MV-4-11 (cell line): ENCODE results near the gene ATP11A.
A peak's percentile ranks its signal among the peaks of the same experiment; 100 is the strongest.
"Not testable (repeated sequence)": the region's sequence is repeated elsewhere in the genome, so short reads cannot be mapped to it uniquely, and the experiment has no call there.

Source experiments
- DNase-seq: peaks from one replicate; lab custom pipeline; 2025; lab: John Stamatoyannopoulos, UW

Gene ATP11A

DNA sequence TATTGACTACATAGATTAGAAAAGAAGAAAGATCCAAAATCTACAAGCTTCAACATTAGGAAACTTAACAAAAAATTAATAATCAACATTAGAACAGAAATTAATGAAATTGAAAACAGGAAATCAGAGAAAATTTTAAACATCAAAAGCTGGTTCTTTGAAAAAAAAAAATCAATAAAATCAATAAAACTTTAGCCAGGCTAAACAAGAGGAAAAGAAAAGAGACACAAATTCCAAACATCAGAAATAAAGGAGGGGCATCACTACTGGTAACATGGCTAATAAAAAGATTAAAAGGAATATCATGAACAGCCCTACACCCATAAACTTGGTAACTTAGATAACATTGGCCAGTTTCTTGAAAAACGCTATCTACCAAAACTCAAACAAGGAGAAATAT, 110.2 kb downstream of the ATP11A start:
- DNase-seq: no peak

DNA sequence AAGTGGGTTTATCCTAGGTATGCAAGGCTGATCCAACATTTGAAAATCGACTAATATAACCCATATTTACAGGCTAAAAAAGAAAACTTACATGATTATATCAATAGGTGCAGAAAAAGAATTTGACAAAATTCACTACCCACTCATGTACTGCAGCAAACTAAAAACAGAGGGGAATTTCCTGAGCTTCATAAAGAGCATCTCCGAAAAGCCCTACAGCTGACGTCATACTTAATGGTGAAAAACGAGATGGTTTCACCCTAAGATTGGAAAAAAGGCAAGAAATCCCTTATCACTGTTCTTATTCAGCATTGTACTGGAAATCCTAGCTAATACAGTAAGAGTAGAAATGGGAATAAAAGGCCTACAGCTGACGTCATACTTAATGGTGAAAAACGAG, 111.0 kb downstream of the ATP11A start:
- not testable (repeated sequence) for DNase-seq

DNA sequence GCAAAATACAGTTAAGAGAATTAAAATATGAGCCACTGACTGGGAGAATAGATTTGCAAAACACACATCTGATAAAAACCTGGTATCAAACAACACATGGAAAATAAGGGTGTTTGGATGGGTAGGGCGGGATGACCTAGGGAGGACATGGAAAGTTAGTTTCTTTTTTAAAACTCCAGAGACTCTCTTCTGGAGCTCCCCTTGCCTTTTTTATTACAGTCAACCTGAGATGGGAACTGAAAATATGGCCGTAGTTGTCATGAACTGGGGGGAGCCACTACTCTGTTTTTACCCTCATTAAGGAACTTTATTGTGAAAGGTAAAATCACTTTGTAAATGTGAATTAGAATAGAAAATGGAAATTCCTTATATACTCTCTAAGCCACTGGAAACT, 113.0 kb downstream of the ATP11A start:
- DNase-seq: no peak

DNA sequence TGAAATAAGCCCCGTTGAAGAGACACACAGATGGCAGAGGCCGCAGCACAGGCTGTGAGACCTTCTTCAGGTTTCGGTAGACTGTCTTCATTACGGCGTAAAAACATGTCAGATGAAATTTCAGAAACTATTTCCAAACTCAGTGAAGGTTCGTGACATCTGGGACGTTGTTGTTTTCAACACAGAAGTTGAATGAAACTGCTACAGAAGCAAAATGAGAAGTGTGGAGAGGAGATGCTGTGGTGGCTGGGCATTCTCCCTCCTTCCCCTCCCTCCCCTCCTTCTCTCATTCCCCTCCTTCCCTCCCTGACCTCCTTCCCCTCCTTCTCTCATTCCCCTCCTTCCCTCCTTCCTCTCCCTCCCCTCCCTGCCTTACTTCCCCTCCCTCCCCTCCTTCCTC, 113.6 kb downstream of the ATP11A start:
- peak; percentile 72 for DNase-seq

DNA sequence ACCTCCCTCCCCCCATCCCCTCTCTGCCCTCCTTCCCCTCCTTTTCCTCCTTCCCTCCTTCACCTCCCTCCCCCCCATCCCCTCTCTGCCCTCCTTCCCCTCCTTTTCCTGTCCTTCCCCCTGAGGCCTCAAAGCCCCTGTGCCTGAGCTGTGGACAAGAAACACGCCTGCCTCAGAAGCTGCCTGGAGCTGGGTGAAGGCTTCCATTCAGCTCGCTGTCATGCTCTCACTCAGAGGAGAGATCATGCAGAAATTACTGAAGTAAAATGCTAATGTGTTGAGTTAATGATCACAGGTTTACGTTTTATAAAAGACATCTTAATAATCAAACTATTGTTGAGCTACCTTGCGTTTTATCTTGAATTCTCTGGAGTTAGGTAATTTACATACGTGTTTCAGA, 114.5 kb downstream of the ATP11A start:
- no peak for DNase-seq

DNA sequence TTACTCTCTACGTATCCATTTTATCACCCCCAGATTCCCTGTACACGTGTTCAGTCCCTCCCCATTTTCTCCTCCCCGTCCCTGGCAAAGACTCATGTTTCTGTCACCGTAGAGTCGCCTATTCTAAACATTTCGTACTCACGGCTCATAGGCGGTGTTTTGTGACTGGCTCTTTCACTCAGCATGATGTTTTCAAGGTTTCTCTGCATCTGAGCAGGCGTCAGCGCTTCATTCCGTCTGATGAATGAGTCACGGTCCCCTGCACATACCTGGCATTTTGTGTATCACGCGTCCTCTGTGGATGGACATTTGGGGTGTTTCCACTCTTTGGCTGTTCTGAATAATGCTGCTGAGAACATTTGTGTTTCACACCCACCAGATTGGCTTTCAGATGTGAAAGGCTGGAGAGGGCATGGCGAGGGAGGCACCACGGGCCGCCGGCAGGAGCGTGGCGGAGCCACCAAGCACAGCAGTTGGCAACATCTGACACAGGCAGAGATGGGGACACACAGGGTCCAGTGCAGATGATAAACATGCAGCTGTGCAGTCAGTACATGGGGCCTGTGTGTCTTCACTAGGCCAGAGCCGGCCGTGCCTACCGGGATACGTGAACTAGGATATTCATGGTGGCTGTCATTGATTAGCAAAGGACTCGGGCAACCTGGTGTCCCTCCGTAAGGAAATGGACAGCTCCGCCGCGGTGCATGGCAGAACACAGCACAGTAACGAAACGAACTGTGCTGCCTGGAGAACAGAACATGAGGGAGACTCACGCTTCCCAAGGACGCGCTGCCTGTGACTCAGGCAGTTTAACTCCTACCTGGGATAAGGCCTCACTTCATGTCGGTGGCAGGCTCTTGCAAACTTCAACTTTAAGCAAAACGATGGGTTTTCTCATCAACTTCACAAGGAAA, 117.2 kb downstream of the ATP11A start:
- DNase-seq: no peak

DNA sequence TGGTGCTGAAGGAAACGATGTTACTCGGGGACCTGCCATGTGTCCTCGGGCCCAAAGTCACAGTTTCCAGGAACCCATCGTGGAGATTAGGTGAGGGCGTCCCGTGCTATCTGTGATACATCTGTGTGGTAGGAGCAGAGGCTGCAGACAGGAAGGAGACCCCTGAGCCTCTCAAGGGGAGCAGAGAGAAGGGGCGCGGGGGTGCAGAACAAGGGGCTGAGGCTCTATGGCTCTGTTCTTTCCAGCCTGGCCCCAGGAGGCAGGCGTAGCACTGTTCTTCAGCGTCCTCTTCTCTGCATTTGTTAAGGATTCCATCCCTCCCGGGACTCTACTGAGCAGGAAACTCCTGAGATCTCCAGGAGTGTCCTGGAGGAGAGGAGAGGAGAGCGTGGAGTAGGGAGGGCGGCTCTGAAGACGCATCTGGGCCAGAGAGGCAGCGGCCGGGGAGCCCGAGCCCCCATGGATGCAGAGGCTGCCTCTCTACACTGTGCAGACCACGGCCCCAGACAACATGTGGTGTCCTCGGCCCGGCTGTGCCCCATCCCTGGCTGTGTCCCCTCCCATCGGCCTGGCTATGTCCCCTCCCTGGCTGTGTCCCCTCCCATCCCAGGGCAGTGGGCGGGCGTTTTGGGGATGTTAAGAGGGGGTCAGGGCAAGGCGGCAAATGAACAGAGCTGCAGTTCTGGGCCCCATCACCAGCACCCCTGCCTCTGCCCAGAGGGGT, 118.0 kb downstream of the ATP11A start:
- no peak for DNase-seq

DNA sequence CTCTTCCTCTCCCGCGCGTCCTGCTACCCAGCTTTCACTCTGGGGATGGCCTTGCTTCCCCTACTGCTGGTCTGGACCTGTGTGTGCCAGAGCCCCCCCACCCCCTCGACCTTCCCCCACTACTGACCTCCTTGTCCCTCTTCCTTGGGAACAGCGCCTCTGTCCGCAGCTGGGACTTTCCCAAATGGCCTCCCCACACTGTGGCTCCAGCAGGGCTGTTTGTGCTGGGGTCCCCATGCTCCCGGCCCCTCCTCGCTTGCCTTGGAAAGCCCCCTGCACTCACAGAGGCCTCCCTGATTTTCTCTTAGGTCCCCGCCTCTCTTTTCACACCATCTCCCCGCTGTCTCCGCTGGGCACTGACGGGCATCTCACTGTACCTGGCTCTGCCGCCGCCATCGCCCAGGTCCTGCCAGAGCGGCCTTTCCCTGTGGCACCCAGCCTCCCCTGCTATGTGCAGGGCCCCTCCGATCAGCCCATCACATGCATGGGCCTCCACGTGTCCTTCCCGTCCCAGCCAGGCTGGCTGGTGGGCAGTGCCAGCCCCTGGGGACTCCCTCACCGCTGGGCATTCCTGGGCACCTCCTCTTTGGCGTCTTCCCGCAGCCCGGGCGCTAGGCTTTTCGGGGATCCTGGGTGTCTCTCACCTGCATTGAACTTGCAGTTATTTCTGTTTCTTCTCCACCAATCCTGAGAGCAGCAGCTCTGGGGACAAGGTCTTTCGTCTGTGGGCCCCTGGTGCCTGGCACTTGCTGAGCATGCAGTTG, 118.7 kb downstream of the ATP11A start:
- DNase-seq: no peak

DNA sequence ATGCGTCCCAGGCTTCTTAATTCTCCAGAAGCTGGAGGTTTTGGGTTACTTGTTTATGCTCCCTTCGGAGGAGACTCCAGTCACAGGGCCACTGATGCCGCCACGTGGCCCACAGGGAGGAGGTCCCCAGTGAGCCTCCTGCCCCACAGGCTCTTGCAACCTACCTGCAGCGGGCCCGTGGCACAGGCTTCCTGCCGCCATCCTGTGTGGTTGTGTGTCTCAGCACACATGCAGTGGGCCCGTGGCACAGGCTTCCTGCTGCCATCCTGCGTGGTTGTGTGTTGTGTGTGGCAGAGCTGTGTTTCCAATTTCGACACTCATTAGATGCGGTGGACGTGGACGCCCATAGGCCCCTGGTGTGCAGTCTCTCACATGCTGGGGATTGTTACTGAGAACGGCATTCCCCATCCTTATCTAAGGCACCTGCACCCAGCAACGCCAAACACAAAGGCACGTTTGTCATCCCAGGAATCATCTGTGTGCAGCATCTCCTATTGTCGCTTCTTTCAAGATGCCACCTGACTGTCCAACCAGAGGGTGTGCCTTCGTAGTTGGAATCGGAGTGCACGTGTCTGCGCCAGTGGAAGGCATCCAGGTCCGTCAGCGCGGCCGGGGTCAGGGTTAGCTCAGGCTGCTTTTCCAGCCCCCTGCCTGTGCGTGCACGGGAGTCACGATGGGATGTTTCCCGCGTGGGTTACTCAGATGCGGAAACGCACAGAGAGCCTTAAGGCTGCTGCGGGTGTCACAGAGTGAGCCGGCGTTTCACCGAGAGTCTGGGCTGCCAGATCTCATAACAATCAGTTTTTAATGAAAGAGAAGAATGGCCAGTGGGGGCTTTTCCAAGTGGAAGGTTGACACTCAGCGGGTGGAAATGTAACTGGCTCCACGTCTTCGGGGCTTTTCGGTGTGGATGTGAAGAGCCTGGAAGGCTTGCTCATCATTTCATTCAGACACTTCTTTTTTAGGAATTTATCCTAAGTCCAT, 119.8 kb downstream of the ATP11A start:
- DNase-seq: no peak

DNA sequence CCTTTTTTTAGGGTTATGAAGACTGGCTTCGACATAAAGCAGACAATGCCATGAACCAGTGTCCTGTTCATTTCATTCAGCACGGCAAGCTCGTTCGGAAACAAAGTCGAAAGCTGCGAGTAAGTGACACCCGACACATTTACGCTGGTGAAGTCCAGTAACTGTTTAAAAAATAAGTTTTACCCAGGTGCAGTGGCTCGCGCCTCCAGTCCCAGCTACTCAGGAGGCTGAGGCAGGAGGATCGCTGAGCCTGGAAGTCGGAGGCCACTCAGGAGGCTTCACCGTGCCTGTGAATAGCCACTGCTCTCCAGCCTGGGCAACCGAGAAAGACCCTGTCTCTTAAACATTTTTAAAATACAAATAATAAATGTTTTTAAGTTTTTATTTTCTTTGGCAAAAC, 120.8 kb downstream of the ATP11A start:
- DNase-seq: no peak

DNA sequence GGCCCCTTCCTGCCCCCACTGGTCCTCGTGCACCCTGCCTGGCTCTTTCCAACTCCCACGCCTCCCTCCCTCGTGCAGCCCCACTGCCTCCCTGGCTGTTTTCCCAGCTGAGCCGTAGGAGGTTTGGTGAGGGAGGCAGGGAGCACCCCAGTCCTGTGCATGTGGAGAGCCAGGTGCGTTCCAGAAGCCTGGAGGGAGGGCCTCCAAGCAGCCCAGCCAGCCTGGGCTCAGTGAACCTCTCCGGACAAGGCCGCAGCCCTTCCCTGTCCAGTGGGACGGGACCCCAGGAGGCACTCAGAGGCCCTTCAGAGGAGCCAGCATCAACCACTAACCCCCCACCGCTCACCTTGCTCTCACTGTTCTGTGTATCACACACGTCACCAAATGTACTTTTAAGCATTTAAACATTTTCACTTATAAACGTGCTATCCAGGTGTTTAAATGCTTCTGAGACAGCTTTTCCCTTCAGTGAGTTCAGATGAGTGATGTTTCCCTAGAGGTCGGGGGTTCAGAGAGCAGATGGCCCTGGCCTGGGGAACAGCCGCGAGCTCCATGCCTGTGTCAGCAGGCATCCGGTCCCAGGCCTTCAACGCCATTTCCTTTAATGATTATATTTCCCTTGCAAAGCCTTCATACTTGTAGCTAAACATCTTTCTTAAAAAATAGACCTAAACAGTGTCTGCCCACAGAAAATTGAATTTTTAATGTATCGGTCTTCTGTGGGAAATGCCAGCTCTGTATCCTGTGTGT, 122.6 kb downstream of the ATP11A start:
- DNase-seq: no peak

DNA sequence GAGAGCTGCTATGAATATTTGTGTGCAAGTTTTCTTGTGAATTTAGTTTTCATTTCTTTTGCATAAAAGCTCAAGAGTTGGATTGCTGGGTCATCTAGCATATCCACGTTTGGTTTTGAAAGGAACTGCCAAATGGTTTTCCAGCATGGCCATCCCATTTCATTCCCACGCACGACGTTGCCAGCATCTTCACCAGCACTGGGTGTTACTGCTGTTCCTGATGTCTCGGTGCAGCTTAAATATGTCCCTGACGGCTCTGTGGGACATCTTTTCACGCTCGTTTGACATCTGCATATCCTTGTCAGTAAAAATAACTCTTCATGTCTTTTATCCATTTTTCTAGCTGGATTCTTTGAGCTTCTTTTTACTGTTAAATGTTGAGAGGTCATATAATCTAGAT, 123.7 kb downstream of the ATP11A start:
- DNase-seq: no peak

DNA sequence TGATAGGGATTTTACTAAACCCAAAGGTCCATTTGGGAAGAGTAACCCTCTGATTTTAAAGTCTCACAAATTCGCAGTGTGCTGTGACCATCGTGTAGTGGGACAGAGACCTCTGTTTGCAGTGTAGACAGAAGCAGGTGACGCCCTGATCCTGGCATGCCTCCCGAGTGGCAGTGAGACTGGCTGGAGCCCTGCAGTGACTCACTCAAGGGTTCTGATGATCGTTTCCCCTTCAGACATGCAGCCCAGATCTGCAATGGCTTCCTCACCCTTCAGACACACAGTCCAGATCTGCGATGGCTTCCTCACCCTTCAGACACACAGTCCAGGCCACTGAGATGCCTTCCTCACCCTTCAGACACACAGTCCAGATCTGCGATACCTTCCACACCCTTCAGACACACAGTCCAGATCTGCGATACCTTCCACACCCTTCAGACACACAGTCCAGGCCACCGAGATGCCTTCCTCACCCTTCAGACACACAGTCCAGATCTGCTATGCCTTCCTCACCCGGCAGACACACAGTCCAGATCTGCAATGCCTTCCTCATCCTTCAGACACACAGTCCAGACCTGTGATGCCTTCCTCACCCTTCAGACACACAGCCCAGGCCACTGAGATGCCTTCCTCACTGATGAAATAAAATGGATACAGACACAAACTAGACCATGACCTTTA, 125.2 kb downstream of the ATP11A start:
- no peak for DNase-seq

DNA sequence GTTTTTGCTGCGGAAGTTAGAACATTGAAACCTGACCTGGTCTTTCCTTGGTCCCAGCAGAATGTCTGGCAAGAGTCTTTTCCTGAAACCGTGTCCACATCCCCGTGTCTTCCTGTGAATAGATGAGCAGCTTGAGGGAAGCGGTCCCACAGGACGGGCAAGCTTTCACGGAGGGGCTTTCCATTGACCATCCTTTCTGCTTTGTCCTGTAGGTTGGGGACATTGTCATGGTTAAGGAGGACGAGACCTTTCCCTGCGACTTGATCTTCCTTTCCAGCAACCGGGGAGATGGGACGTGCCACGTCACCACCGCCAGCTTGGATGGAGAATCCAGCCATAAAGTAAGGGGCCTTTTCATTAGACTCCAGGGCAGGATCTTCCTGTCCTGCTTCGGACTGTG, 126.0 kb downstream of the ATP11A start:
- DNase-seq: no peak

DNA sequence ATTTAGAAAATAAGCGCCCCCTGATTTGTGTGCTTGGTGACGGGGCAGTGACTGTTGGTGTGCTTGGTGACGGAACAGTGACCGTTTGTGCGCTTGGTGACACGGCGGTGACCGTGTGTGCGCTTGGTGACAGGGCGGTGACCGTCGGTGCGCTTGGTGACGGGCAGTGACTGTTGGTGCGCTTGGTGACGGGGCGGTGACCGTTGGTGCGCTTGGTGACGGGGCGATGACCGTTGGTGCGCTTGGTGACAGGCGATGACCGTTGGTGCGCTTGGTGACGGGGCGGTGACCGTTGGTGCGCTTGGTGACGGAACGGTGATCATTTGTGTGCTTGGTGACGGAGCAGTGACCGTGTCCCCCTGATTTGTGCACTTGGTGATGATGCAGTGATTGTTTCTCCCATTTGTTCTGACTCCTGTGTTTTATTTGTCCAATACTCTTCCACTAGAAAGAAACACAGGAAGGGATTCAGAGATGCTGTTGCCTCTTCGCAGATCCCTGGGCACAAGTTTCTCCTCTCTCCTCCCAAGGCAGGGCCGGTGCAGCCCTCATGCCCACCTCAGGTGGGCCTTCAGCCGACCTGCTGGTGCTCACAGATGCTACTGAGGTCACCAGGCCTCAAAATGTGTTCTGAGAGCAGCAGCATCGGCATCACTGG, 128.3 kb downstream of the ATP11A start:
- no peak for DNase-seq

DNA sequence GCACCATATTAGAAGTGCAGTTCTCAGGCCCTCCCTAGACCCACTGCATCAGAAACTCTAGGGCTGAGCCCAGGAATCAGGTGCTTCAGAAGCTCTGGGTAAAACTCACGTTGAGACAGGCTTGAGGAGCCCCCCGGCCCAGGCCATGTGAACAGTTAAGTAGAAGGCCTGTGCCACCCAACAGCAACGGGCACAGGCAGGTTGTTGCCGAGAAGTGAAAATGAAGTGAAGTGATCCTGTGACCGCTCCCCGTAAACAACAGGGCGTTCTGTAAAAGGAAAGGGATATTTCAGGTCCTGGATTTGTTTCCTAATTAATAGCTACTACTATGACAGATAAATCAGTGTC, 128.8 kb downstream of the ATP11A start:
- no peak for DNase-seq

DNA sequence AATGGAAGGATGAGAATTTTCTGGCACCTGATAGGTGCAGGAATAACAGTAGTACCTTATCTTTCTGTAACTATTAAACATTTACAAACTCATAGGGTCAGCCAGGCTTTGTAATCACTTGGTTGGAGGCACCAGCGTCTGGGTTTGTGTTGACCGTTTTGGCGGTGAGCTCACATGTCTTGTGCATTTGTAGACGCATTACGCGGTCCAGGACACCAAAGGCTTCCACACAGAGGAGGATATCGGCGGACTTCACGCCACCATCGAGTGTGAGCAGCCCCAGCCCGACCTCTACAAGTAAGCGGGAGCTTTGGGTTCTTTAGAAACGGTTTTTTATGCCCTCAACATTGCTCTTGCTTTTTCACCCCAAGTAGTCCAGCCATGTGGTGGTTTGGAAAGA, 129.3 kb downstream of the ATP11A start:
- no peak for DNase-seq

DNA sequence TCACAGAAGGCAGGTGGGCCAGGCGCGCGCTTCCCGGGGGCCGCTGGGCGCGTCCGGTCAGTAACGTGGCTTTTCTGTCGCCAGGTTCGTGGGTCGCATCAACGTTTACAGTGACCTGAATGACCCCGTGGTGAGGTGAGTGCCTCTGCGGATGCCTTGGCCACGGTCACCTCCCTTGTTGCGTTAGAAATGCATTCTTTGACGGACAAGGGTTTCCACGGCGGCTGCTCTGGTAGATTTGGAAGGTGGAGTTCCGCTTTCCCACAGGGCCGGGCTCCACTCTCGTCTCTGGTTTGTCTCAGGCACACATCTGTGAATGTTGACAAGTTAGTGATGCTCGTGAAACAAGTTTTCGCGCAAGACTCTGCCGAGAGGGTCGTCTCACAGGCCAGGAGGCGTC, 130.0 kb downstream of the ATP11A start:
- no peak for DNase-seq

DNA sequence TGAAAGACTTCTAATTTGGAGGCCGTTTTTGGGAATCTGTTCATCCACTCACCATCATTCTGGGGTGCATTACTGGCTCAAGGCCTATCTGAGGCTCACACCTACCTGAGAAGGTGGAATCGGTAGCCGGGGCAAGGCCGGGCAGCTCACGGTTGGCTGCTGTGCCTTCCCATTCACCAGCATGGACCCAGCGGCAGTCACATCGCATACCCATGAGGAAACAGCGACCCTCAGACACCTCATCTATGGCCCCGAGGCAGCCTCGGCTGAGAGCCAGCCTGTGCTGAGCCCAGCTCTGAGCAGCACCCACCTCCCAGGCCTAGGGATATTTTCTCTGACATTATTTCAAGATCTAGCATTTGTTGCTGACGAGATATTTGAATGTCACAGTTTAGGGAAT, 130.5 kb downstream of the ATP11A start:
- DNase-seq: no peak
